ENCODE results near the gene ARPIN. TPM values are rescaled to one million over a fixed set of nuclear protein-coding genes. Genes with fewer than 3 reads are reported as not detected.
A peak's percentile ranks its signal among the peaks of the same experiment; 100 is the strongest.
"Not testable (repeated sequence)": the region's sequence is repeated elsewhere in the genome, so short reads cannot be mapped to it uniquely, and the experiment has no call there.

The ARPIN gene
- total RNA-seq, 2 donors from 2014 or later = 10.2 to 13.4 TPM

DNA sequence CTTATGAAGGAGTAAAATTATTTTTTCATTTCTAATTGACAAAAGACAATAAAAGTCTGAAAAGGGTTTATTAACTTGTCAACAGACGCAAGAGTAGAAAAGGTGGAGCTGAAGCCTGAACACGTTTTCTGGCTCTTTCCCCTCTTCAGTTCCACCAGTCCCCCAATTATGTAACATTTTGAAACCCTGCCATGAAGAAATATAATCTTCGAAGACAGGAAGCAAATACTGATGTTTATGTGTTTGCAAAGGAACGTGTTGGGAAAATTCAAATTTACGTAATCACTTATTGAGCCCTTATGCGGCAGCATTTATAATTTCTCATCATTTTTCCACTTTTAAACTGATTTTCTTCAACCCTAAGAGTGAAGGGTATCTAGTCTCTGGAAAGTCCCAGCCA lies 19.7 kb downstream of the ARPIN start:
- ATAC-seq (no peak), DNase-seq (no peak)
- intact Hi-C loops (cut with DNase I) = loop anchor here in 1 of 2 donors (10.0 kb wide), 1 partner anchor 372 kb away; the partner anchor contains the start of gene NGRN

DNA sequence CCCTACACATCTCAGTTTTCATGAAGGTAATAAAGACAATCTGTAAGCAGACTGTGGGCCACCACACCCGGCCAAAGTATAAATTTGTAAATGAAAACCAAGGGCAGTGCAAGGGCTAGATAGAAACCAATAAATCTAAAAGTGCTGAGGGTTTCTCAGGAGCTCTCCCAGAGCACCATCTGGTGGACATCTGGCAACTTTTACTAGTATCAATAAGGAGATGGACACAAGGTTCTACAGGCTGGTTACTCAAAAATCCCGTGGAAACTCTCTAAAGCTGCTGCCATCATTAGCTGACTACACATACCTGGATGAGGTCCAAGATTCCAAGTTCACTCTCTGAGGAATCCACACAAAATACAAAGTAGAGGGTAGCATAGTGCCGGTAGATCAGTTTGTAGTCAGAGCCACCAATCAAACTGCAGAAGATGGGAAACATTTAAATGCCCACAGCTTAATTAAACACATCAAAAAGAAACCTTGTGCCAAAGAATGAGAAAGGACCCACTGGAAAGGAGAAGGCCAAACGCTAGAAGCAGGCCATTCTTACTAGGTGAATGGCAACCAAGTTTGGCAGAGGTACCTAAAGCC lies 24.4 kb downstream of the ARPIN start:
- DNase-seq (no peak), ATAC-seq (no peak)
- intact Hi-C loops (cut with DNase I) = no loop called here

DNA sequence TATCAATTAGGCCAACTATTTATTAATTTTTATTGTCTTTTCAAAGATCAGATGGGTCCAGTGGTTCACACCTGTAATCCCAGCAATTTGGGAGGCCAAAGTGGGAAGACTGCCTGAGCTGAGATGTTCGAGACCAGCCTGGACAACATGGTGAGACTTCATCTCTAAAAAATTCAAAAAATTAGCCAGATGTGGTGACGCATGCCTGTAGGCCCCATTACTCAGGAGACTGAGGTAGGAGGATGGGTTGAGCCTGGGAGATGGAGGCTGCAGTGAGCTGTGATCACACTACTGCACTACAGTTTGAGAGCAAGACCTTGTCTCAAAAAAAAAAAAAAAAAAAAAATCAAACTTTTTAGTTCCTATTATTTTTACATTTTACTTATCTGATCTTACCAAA lies 27.1 kb downstream of the ARPIN start:
- DNase-seq (no peak), ATAC-seq (no peak)
- intact Hi-C loops (cut with DNase I) = no loop called here

DNA sequence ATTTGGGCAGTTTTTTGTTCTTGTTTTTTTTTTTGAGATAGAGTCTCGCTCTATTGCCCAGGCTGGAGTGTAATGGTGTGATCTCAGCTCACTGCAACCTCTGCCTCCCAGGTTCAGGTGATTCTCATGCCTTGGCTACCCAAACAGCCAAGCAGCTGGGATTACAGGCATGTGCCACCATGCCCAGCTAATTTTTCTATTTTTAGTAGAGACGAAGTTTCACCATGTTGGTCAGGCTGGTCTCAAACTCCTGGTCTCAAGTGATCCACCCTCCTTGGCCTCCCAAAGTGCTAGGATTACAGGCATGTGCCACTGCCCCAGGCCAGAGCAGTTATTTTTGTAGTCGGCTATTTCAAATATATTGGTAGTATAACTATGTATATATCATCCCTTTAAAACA lies 27.6 kb downstream of the ARPIN start:
- intact Hi-C loops (cut with DNase I); DNase-seq; ATAC-seq: not testable (repeated sequence)

DNA sequence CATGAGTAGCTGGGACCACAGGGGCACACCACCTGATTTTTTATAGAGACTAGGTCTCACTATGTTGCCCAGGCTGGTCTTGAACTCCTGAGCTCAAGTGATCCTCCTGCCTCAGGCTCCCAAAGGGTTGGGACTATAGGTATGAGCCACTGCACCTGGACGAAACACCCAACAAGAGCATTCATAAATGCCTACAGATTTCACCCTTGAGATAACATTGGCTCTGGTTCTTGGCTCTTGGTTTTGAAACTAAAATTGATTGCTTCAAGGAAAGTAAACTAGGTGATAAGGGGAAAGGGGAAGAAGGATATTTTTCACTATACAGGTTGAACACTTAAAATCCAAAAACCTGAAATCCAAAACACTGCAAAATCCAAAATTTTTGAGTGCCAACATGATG lies 29.2 kb downstream of the ARPIN start:
- no peak for ATAC-seq
- intact Hi-C loops (cut with DNase I) = no loop called here
- no peak for DNase-seq

DNA sequence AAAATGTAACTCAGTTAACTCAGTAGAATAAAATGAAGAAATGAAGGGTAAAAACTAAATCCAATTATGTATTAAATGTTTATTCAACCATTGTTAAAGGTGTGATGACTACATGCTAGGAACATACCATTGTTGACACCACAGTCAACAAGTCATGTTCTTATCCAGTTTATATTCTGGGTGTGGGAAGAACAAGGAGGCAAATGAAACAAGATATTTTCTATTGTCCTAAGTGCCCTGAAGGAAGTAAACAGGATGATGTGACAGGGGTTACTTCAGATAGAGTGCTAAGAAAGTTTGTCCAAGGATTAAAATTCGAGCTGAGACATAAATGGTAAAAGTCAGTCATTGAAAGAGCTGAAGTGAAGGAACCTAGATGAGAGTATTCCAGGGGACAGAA lies 32.0 kb downstream of the ARPIN start:
- intact Hi-C loops (cut with DNase I) = no loop called here
- ATAC-seq (no peak), DNase-seq (no peak)

DNA sequence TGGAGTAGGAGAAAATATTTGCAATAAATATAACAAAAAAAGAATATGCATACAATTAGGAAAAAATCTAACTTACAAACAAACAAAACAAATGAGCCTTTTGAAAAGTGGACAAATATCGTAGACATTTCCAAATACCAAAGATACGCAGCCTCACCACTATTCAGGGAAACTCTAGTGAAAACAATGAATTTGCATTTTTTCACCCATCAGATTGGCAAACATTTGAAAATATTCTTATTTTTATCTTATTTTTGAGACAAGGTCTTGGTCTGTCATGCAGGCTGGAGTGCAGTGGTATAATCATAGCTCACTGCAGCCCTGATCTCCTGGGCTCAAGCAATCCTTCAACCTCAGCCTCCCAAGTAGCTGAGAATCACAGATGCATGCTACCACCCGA lies 34.4 kb downstream of the ARPIN start:
- no peak for DNase-seq
- intact Hi-C loops (cut with DNase I) = no loop called here
- ATAC-seq = no peak

DNA sequence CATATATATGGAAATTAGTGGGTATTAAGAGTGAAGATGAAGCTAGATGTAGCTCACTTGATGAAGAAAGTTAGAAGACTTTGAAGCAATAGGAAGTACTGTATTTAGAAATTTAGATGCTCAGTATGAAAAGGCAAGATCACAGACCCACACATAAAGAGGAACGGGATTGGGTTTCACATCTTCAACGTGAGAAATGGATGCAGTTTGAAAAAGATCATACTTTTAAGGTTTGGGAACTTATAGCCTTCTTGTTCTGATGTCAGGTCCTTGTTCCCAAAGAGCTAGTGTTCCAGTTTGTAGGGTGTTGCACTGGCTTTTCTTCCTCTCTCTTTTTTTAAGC lies 35.7 kb downstream of the ARPIN start:
- no peak for ATAC-seq
- intact Hi-C loops (cut with DNase I) = no loop called here
- no peak for DNase-seq

DNA sequence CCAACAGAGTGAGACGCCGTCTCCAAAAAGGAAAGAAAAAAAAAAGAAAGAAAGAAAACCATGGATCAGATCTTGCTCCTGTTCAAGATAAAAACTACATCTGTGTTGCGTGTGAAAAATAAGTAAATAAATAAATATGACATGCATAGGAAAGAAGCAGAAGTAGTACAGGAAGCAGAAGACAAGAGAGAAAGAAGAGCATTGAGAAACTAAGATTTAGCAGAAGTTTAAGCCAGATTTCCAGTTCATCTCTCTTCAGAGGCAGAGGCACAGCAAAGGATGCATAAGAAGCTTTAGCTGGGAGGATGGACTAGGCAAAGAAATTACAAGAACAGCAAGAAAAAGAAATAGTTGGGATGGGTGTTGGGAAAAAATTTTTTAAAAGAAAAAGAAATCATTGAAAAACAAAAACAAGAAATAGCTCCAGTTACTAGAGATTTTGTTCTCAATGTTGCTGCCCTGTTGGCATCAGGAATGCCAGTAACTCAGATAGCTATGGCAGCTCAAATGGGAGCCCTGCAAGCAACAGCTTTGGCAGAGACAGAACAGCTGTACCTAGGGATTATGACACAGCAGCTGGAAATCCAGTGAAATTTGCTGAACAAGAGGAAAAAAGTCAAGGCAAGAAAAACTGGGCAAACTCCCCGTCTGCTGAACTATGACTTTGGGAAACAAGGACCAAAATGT lies 36.2 kb downstream of the ARPIN start:
- intact Hi-C loops (cut with DNase I) = no loop called here
- DNase-seq (no peak), ATAC-seq (no peak)

DNA sequence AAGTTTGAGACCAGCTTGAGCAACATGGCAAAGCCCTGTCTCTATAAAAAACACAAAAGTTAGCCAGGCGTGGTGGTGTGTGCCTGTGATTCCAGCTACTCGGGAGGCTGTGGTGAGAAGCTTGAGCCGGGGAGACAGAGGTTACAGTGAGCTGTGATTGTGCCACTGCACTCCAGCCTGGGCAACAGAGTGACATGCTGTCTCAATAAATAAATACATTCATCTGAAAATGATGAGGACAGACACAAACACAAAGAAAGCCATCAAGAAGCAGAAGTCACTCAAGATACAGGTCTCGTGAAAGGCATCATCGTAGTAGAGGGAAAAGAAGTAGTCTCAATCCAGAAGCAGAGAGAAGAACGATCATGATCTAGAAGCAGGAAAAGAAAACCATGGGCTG lies 37.0 kb downstream of the ARPIN start:
- intact Hi-C loops (cut with DNase I) = loop anchor here in 1 of 2 donors (2.0 kb wide), 1 partner anchor 115 kb away; no protein-coding TSS in a partner anchor
- DNase-seq = no peak
- ATAC-seq = no peak

DNA sequence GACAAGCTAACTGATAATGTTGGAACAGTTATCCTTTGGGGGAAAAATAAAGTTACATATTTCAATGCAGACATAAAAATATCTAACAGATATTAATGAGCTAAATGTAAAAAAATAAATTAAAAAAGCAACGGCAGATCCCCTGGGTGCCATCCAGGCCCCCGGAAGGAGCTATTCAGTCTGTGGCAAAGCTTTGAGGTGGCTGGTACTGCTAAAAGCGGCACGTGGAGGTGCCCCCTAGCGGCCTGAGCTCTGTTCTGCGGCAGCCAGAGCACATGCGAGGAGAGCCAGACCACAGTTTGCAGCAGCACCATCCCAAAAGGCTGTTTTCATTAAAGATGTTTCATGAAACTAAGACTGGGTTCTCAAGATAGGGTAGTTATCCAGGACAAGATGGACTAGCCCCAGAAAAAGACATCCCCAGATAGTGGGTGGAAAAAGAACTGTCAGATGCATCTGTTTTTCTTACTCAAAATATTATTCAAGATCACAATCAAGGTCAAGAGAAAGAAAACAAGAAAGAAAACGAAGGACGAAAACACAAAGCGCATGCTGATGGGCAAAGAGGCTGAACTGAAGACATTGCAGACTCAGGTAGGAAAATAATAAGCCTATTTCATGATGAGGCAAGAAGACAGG lies 37.7 kb downstream of the ARPIN start:
- peak; percentile 91 to 96 for ATAC-seq
- DNase-seq = peak; percentile 86
- intact Hi-C loops (cut with DNase I) = loop anchor here (2.0 to 5.0 kb wide), 2 partner anchors 113 to 114 kb away; no protein-coding TSS in a partner anchor

DNA sequence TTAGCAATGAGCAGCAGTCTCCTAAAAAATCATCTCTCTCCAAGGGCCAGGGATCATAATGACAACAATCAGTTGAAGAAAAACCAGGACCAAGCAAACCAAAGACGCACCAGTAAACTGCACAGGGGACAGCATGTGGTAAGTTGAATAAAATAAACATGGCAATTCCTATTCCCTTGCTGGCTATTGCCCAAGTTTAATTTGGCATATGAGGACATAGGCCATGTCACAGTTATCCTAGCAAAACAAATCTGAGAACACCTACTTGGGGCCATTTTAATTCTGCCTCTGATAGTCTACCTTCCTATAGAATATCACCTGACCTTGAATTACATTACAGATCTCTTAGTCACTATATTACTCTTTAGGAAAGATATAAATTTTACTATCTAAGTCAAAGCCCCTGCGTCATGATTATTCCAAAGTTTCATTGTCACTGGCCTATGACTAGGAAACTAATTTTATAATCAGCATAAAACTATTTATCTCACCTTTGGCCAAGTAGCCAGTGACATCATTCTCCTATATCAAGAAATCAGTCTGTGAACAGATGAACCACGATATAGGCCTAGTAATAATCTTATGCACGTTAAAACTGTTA lies 42.0 kb downstream of the ARPIN start:
- ATAC-seq (no peak), DNase-seq (no peak)
- intact Hi-C loops (cut with DNase I) = loop anchor here in 1 of 2 donors (5.0 kb wide), 1 partner anchor 108 kb away; no protein-coding TSS in a partner anchor

DNA sequence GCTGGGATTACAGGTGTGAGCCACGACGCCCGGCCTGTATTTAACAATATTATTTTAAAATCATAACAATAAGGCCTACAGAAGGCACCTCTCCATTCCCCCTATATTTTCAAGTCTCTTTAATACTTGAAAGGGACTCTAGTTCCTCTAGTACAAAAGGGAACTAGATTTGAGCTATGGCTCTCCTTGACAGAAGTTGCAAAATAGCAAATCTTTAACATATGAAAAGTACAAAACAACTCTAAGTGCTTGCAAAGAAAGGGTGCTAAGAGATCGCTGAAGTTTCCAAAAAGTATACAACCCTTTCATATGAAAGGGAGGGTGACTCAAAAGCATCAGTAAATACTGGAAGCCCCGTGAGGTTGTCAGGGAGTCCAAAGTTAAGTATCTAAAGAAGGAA lies 42.7 kb downstream of the ARPIN start:
- DNase-seq = no peak
- no peak for ATAC-seq
- intact Hi-C loops (cut with DNase I) = loop anchor here in 1 of 2 donors (5.0 kb wide), 1 partner anchor 108 kb away; no protein-coding TSS in a partner anchor

DNA sequence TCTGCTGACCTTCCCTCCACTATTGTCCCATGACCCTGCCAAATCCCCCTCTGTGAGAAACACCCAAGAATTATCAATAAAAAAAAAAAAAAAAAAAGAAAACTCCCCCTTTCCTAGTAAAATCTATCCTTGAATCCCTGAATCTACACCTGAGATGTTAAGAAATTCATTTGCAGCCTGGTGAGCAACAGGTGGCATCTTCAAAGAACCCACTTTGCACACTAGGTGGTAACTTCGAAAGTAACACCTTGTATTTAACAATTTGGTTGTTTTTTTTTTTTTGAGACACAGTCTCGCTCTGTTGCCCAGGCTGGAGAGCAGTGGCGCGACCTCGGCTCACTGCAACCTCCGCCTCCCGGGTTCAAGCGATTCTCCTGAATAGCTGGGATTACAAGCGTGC lies 43.3 kb downstream of the ARPIN start:
- intact Hi-C loops (cut with DNase I); ATAC-seq: not testable (repeated sequence)

DNA sequence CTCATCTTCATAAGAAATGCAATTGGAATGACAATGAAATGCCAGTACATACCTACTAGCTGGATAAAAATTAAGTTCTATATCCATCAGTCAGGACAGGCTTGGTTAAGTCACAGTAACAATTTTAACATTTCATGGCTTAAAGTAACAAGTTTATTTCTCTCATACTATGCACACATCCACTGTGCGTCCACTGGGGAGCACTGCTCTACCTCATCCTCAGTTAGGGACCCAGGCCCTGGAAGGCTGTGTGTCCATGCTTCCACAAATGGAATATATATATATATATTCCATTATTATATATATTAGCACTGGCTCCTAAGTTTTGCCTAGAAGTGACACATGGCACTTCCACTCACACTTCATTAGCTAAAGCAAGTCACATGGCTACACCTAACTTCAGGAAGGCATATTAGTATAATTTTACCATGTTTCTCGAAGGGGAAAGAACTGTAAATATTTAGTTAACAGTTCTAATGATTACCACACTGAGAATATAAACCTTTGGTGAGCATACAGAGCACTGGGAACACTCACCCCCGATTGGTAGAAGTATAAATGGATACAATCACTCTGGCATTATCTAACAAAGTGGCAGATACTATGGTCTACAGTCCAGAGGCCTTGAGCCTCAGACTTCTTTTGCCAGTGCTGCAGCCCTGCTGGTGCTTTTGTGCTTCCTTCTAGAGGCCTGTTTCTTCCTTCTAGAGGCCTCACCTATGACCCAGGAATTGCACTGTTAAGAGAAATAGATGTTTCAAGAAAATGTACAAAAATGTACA lies 47.6 kb downstream of the ARPIN start:
- no peak for ATAC-seq
- DNase-seq = no peak
- intact Hi-C loops (cut with DNase I) = no loop called here

More for the DNA sequence above, 43.3 kb downstream of the ARPIN start:
- not testable (repeated sequence) for DNase-seq

DNA sequence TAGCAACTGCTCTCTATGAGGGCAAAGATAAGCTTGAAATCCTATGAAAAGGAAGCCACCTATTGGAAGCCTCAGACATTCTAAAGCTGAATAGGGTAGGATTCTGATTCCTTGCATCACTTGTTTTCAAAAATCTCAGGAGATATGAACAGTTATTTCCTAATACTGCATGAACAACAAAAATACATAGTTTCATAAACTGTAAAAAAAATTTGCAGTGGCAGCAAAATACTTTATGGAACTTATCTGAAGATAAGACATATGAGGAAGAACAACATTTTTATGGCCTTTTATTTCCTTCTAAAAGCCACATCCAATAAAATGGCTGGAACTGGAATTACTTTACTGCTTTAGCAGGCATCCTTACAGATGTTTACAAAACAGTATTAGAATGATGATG lies 48.8 kb downstream of the ARPIN start:
- DNase-seq (no peak), ATAC-seq (no peak)
- intact Hi-C loops (cut with DNase I) = no loop called here

DNA sequence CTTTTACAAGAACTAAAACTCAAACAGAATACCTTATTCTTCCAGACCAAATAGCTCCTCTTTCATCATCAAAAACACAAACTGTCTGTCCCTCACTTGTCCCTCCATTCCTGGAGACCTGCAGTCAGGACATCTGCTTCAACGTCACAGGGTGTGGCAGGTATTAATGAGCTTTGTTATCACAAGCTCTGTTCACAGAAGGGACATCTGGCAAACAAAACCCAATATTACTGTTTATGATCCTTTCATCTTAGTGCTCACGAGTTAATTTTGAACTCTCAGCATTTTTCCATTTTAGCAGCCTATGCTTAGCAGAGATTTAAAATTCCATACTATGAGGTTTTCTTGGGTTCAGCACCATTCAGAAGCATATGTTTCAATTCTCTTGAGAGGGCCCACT lies 51.9 kb downstream of the ARPIN start:
- DNase-seq (no peak), ATAC-seq (no peak)
- intact Hi-C loops (cut with DNase I) = no loop called here

DNA sequence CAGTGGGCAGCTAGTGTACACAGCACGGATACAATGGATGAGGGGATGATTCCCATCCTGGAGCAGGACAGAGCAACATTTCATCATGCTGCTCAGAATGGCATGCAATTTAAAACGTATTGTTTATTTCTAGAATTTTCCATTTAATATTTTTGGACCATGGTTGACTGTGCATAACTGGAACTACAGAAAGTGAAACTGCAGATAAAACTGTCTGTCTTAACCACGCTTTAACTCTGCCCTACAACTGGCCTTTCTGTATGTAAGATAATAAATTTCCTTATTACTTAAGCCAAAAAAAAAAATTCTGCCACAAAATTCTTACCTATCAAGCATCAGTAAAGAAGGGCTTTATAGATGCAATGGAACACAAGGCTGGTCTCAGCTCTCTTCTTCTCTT lies 52.3 kb downstream of the ARPIN start:
- ATAC-seq = no peak
- intact Hi-C loops (cut with DNase I) = no loop called here

DNA sequence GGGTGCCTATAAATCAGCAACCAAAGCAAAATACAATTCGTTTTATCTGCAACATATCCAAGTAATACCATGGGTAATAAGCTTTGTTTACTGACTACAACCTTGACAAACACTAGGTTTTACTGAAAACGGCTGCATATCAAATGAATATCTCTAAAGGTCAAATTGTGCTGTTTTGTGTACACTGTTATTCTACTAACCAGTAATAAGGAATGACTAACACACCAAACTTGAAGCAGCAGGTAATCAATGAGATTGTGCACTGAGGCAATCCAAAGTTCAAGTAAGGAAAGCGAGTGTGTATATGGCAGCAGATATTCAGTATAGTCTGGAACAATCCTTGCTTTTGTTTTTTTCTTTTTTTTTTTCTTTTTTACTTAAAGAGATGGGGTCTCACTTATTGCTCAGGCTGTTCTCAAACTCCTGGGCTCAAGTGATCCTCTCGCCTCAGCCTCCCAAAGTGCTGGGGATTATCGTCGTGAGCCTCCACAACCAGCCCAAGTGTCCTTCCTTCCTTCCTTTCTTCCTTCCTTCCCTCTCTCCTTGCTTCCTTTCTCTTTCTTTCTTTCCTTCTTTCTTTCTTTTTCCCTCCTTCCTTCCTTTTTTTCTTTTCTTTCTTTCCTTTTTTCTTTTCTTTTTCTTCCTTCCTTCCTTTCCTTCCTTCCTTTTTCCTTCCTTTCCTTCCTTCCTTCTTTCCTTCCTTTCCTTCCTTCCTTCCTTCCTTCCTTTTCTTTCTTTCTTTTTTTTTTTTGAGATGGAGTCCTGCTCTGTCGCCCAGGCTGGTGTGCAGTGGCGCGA lies 53.9 kb downstream of the ARPIN start:
- DNase-seq = no peak
- intact Hi-C loops (cut with DNase I) = no loop called here
- no peak for ATAC-seq

More for the DNA sequence above, 52.3 kb downstream of the ARPIN start:
- no peak for DNase-seq

Measured in left cardiac atrium (tissue), 4 donors.